Stimulated activated naive CD8-positive, alpha-beta T cell treated with anti-CD3 and anti-CD28 coated beads, Interleukin-15, amount 100 ng/mL, for 72 hours (primary cell): ENCODE data around the gene LEFTY1.

Source experiments
- ATAC-seq: fragments of 150-1000 bp; cut with Tn5 transposase; 2 replicates; pipeline ENCODE4 v1.10.0; 2021; ENCODE audit warnings: mild to moderate bottlenecking, moderate library complexity
- DNase-seq, 2 donors: peaks; one replicate each; pipeline ENCODE4 v3.0.0; 2021 to 2022
- H3K27ac Mint-ChIP-seq, 2 donors: one replicate each; pipeline ENCODE4 v1.8.0; 2022; ENCODE audit warnings: mild to moderate bottlenecking in 2 of 2, mixed read lengths in 2 of 2, moderate library complexity in 2 of 2
- H3K27me3 Mint-ChIP-seq: one replicate; pipeline ENCODE4 v1.8.0; 2022; ENCODE audit warnings: mixed read lengths
- H3K4me1 Mint-ChIP-seq: one replicate; pipeline ENCODE4 v1.8.0; 2022; ENCODE audit warnings: mild to moderate bottlenecking, mixed read lengths
- H3K4me3 Mint-ChIP-seq, 2 donors: one replicate each; pipeline ENCODE4 v1.8.0; 2022; ENCODE audit warnings: mild to moderate bottlenecking in 2 of 2, mixed read lengths in 2 of 2, moderate library complexity in 1 of 2
- H3K9me3 Mint-ChIP-seq, 2 donors: one replicate each; pipeline ENCODE4 v1.8.0; 2022; ENCODE audit warnings: mixed read lengths in 2 of 2

The LEFTY1 gene

GRCh38 chr1:225855503-225856300, 33.2 kb downstream of the LEFTY1 start:
- ATAC-seq (no peak), DNase-seq (no peak)
- Mint-ChIP-seq H3K27me3 (no peaks in the 10 kb centered on the region), H3K9me3 (no peaks in the 10 kb centered on the region), H3K4me1 (peaks cover 47% of the 10 kb centered on the region), H3K27ac (peak overlapping the region; percentile 54 to 72), H3K4me3 (no peak overlapping the region)

- Mint-ChIP-seq H3K27ac (no peak overlapping the region), H3K9me3 (no peaks in the 10 kb centered on the region), H3K4me1 (peaks cover 70% of the 10 kb centered on the region), H3K27me3 (no peaks in the 10 kb centered on the region), H3K4me3 (no peak overlapping the region)
- DNase-seq, result no peak
- ATAC-seq, result no peak
Measured at GRCh38 chr1:225853441-225853840, 35.5 kb downstream of the LEFTY1 start.

- H3K27ac Mint-ChIP-seq, result peak overlapping the region; percentile 66 to 73
- peaks cover 79% of the 10 kb centered on the region for H3K4me1 Mint-ChIP-seq
- no peaks in the 10 kb centered on the region for H3K9me3 Mint-ChIP-seq
- DNase-seq (no peak), ATAC-seq (no peak)
- peak overlapping the region in 1 of 2 donors; percentile 41 for H3K4me3 Mint-ChIP-seq
- no peaks in the 10 kb centered on the region for H3K27me3 Mint-ChIP-seq
Measured at GRCh38 chr1:225852413-225853124, 36.4 kb downstream of the LEFTY1 start.

- Mint-ChIP-seq H3K9me3 (no peaks in the 10 kb centered on the region), H3K27ac (peak overlapping the region; percentile 66 to 73), H3K27me3 (no peaks in the 10 kb centered on the region), H3K4me1 (peaks cover 84% of the 10 kb centered on the region), H3K4me3 (peak overlapping the region in 1 of 2 donors; percentile 42)
- ATAC-seq (peak; percentile 57), DNase-seq (peak in 1 of 2 donors; percentile 41)
Measured at GRCh38 chr1:225851805-225852204, 37.1 kb downstream of the LEFTY1 start.

- no peak overlapping the region for H3K27ac Mint-ChIP-seq
- H3K27me3 Mint-ChIP-seq, result no peaks in the 10 kb centered on the region
- H3K4me3 Mint-ChIP-seq, result no peak overlapping the region
- H3K9me3 Mint-ChIP-seq, result no peaks in the 10 kb centered on the region
- ATAC-seq, result no peak
- peaks cover 85% of the 10 kb centered on the region for H3K4me1 Mint-ChIP-seq
- DNase-seq, result no peak
Measured at GRCh38 chr1:225850370-225850769, 38.6 kb downstream of the LEFTY1 start.

GRCh38 chr1:225849925-225850324, 39.0 kb downstream of the LEFTY1 start:
- Mint-ChIP-seq H3K27me3 (no peaks in the 10 kb centered on the region), H3K9me3 (no peaks in the 10 kb centered on the region), H3K27ac (peak overlapping the region in 1 of 2 donors; percentile 67), H3K4me3 (peak overlapping the region in 1 of 2 donors; percentile 54), H3K4me1 (peaks cover 84% of the 10 kb centered on the region)
- peak; percentile 28 to 44 for DNase-seq
- peak; percentile 16 for ATAC-seq

- ATAC-seq (peak; percentile 49), DNase-seq (no peak)
- Mint-ChIP-seq H3K9me3 (no peaks in the 10 kb centered on the region), H3K4me1 (peaks cover 76% of the 10 kb centered on the region), H3K4me3 (peak overlapping the region; percentile 58 to 63), H3K27me3 (no peaks in the 10 kb centered on the region), H3K27ac (peak overlapping the region; percentile 87 to 93)
Measured at GRCh38 chr1:225848030-225848955, 40.7 kb downstream of the LEFTY1 start.

- Mint-ChIP-seq H3K4me1 (peaks cover 69% of the 10 kb centered on the region), H3K9me3 (no peaks in the 10 kb centered on the region), H3K27me3 (no peaks in the 10 kb centered on the region), H3K4me3 (peak overlapping the region in 1 of 2 donors; percentile 58), H3K27ac (peak overlapping the region in 1 of 2 donors; percentile 87)
- DNase-seq, result no peak
- ATAC-seq, result peak; percentile 1
Measured at GRCh38 chr1:225847610-225848009, 41.3 kb downstream of the LEFTY1 start.

GRCh38 chr1:225846331-225847310, 42.3 kb downstream of the LEFTY1 start:
- DNase-seq, result no peak
- ATAC-seq, result no peak
- Mint-ChIP-seq H3K9me3 (no peaks in the 10 kb centered on the region), H3K27ac (no peak overlapping the region), H3K4me1 (peaks cover 67% of the 10 kb centered on the region), H3K4me3 (no peak overlapping the region), H3K27me3 (no peaks in the 10 kb centered on the region)

GRCh38 chr1:225845571-225846259, 43.2 kb downstream of the LEFTY1 start:
- Mint-ChIP-seq H3K27me3 (no peaks in the 10 kb centered on the region), H3K4me3 (no peak overlapping the region), H3K9me3 (no peaks in the 10 kb centered on the region), H3K27ac (peak overlapping the region in 1 of 2 donors; percentile 64), H3K4me1 (peaks cover 58% of the 10 kb centered on the region)
- ATAC-seq (peak; percentile 22), DNase-seq (peak in 1 of 2 donors; percentile 23)

GRCh38 chr1:225845097-225845496, 43.8 kb downstream of the LEFTY1 start:
- ATAC-seq (no peak), DNase-seq (no peak)
- Mint-ChIP-seq H3K4me1 (peaks cover 55% of the 10 kb centered on the region), H3K27me3 (no peaks in the 10 kb centered on the region), H3K9me3 (no peaks in the 10 kb centered on the region), H3K4me3 (no peak overlapping the region), H3K27ac (peak overlapping the region in 1 of 2 donors; percentile 64)

GRCh38 chr1:225844236-225845061, 44.5 kb downstream of the LEFTY1 start:
- H3K4me1 Mint-ChIP-seq, result peaks cover 55% of the 10 kb centered on the region
- H3K9me3 Mint-ChIP-seq, result no peaks in the 10 kb centered on the region
- no peak for ATAC-seq
- no peak overlapping the region for H3K27ac Mint-ChIP-seq
- DNase-seq, result no peak
- H3K27me3 Mint-ChIP-seq, result no peaks in the 10 kb centered on the region
- no peak overlapping the region for H3K4me3 Mint-ChIP-seq

- ATAC-seq (no peak), DNase-seq (no peak)
- Mint-ChIP-seq H3K4me3 (no peak overlapping the region), H3K27ac (no peak overlapping the region), H3K4me1 (peaks cover 47% of the 10 kb centered on the region), H3K27me3 (no peaks in the 10 kb centered on the region), H3K9me3 (no peaks in the 10 kb centered on the region)
Measured at GRCh38 chr1:225843426-225843795, 45.5 kb downstream of the LEFTY1 start.
